Transverse colon (tissue), 3 donors: Measurements from ENCODE around the gene TLCD4.

Experiments
- EP300 ChIP-seq: sonication (generic); formaldehyde crosslinking; IDR thresholded peaks from one replicate; pipeline ENCODE4 v1.6.1; 2017; ENCODE audit warnings: antibody characterized with exemption, low read depth
- POLR2A ChIP-seq: fragments of 450-650 bp; IDR thresholded peaks from one replicate; pipeline ENCODE4 v1.6.1; 2016; ENCODE audit warnings: antibody characterized with exemption, mild to moderate bottlenecking, moderate library complexity
- TF ChIP-seq, protein P1 (sequence below), 5 experiments: fragments of 200-600 bp in 3 of 5; fragments of 450-650 bp in 2 of 5; sonication (generic) in 3 of 5; IDR thresholded peaks; 1 replicate in 2 of 5; 2 replicates in 3 of 5; pipeline ENCODE4 v1.5.1; 2016 to 2017; ENCODE audit warnings: antibody characterized with exemption in 5 of 5, inconsistent platforms in 3 of 5, mild to moderate bottlenecking in 2 of 5, moderate library complexity in 1 of 5

DNA sequence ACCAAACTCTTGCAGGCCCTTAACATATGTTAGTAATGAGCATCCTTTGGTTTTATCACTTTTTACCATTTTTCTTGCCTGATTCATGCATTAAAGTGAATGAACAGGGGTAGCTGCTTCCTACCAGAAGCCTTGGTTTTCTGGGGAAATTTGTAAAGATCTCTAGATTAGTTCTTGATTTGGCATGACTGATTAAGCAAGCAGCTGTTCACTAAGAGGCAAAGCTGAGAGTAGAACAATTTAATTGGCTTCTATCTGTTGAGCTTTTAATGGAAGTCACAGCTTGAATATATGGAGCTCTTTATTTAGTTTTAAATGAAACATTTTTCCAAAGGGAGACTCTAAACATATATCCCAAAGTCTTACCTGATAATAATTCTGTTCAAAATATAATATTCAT lies 23.6 kb downstream of the TLCD4 start:
- TF ChIP-seq, protein P1, sequence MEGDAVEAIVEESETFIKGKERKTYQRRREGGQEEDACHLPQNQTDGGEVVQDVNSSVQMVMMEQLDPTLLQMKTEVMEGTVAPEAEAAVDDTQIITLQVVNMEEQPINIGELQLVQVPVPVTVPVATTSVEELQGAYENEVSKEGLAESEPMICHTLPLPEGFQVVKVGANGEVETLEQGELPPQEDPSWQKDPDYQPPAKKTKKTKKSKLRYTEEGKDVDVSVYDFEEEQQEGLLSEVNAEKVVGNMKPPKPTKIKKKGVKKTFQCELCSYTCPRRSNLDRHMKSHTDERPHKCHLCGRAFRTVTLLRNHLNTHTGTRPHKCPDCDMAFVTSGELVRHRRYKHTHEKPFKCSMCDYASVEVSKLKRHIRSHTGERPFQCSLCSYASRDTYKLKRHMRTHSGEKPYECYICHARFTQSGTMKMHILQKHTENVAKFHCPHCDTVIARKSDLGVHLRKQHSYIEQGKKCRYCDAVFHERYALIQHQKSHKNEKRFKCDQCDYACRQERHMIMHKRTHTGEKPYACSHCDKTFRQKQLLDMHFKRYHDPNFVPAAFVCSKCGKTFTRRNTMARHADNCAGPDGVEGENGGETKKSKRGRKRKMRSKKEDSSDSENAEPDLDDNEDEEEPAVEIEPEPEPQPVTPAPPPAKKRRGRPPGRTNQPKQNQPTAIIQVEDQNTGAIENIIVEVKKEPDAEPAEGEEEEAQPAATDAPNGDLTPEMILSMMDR (IDR thresholded peaks at IDR 0.05), result no peak
- no peak for TF ChIP-seq POLR2A
- no peak for TF ChIP-seq EP300
